HEK293 (cell line): Measurements from ENCODE around the gene BLACAT1.
A peak's percentile ranks its signal among the peaks of the same experiment; 100 is the strongest.

ENCODE experiments used
- CTCF ChIA-PET: fragments of 350-600 bp; formaldehyde crosslinking; extraction: SDS; loops from one replicate; lab custom pipeline; 2021; ENCODE audit warnings: antibody characterized with exemption; lab: Yijun Ruan, JAX
- POLR2A ChIA-PET: fragments of 300-600 bp; formaldehyde crosslinking; extraction: SDS; loops from one replicate; lab custom pipeline; 2020; ENCODE audit warnings: antibody characterized with exemption, inconsistent platforms; lab: Yijun Ruan, JAX
- H3K27ac ChIP-seq: fragments of 200-500 bp; sonication (Bioruptor generic); 2 replicates; pipeline ENCODE4 v1.5.1; 2014; ENCODE audit warnings: low read depth, low read length, control low read depth, inconsistent platforms; ENCODE audit errors: extremely low read depth
- H3K36me3 ChIP-seq, 2 experiments: fragments of 200-500 bp in 1 of 2; sonication (Bioruptor generic) in 1 of 2; 1 replicate in 1 of 2; 2 replicates in 1 of 2; pipeline ENCODE4 v1.5.1; 2014 to 2017; ENCODE audit warnings: inconsistent platforms in 2 of 2, low read length in 2 of 2; ENCODE audit not compliant: control insufficient read depth in 2 of 2, insufficient read depth in 1 of 2
- H3K4me1 ChIP-seq: fragments of 200-500 bp; sonication (Bioruptor generic); 2 replicates; pipeline ENCODE4 v1.5.1; 2014; ENCODE audit warnings: mild to moderate bottlenecking, low read length, inconsistent platforms; ENCODE audit not compliant: control insufficient read depth, insufficient read depth
- H3K4me3 ChIP-seq: 2 replicates; pipeline ENCODE4 v1.5.1; 2011; ENCODE audit warnings: low read depth, mild to moderate bottlenecking, control low read depth, low read length, moderate library complexity
- H3K9me3 ChIP-seq: fragments of 200-500 bp; sonication (Bioruptor generic); 2 replicates; pipeline ENCODE4 v1.5.1; 2014; ENCODE audit warnings: low read depth, low read length, inconsistent platforms; ENCODE audit not compliant: control insufficient read depth, insufficient read depth
- BCL11B ChIP-seq: fragments of 450-650 bp; formaldehyde crosslinking; IDR thresholded peaks from 2 replicates; pipeline ENCODE4 v1.5.1; 2016; ENCODE audit warnings: low read depth, missing biosample characterization, missing genetic modification characterization
- ELK4 ChIP-seq: IDR thresholded peaks from 2 replicates; pipeline ENCODE4 v1.6.1; 2011; ENCODE audit warnings: mild to moderate bottlenecking, low read depth, low read length, borderline replicate concordance
- IKZF3 ChIP-seq: fragments of 450-650 bp; IDR thresholded peaks from 2 replicates; pipeline ENCODE4 v1.5.0; 2018; ENCODE audit warnings: missing biosample characterization, mild to moderate bottlenecking, missing genetic modification characterization, moderate library complexity
- KLF7 ChIP-seq: fragments of 450-650 bp; formaldehyde crosslinking; IDR thresholded peaks from 2 replicates; pipeline ENCODE4 v1.5.1; 2016; ENCODE audit warnings: missing biosample characterization, missing genetic modification characterization, borderline replicate concordance
- PRDM4 ChIP-seq: fragments of 450-650 bp; formaldehyde crosslinking; IDR thresholded peaks from 2 replicates; pipeline ENCODE4 v1.5.1; 2017; ENCODE audit warnings: missing biosample characterization, missing genetic modification characterization
- ZNF10 ChIP-seq: fragments of 450-650 bp; formaldehyde crosslinking; IDR thresholded peaks from 2 replicates; pipeline ENCODE4 v1.5.1; 2017; ENCODE audit warnings: missing biosample characterization, missing genetic modification characterization
- ZNF121 ChIP-seq: fragments of 450-650 bp; formaldehyde crosslinking; IDR thresholded peaks from 2 replicates; pipeline ENCODE4 v1.5.1; 2016; ENCODE audit warnings: missing biosample characterization, missing genetic modification characterization
- ZNF148 ChIP-seq: fragments of 450-650 bp; formaldehyde crosslinking; IDR thresholded peaks from 2 replicates; pipeline ENCODE4 v1.5.0; 2017; ENCODE audit warnings: missing biosample characterization, missing genetic modification characterization, borderline replicate concordance
- ZNF155 ChIP-seq: fragments of 450-650 bp; formaldehyde crosslinking; IDR thresholded peaks from 2 replicates; pipeline ENCODE4 v1.5.1; 2016; ENCODE audit warnings: missing biosample characterization, missing genetic modification characterization
- ZNF2 ChIP-seq: fragments of 450-650 bp; formaldehyde crosslinking; IDR thresholded peaks from 2 replicates; pipeline ENCODE4 v1.5.1; 2016; ENCODE audit warnings: missing biosample characterization, missing genetic modification characterization
- ZNF211 ChIP-seq: fragments of 450-650 bp; formaldehyde crosslinking; IDR thresholded peaks from 2 replicates; pipeline ENCODE4 v1.5.1; 2016; ENCODE audit warnings: low read depth, missing biosample characterization, missing genetic modification characterization
- ZNF221 ChIP-seq: fragments of 450-650 bp; formaldehyde crosslinking; IDR thresholded peaks from 2 replicates; pipeline ENCODE4 v1.5.1; 2017; ENCODE audit warnings: missing biosample characterization, missing genetic modification characterization, borderline replicate concordance
- ZNF24 ChIP-seq: fragments of 450-650 bp; formaldehyde crosslinking; IDR thresholded peaks from 2 replicates; pipeline ENCODE4 v1.5.1; 2016; ENCODE audit warnings: missing biosample characterization, missing genetic modification characterization
- ZNF362 ChIP-seq: fragments of 450-650 bp; formaldehyde crosslinking; IDR thresholded peaks from 2 replicates; pipeline ENCODE4 v1.5.1; 2016; ENCODE audit warnings: missing biosample characterization, missing genetic modification characterization
- ZNF518A ChIP-seq: fragments of 450-650 bp; formaldehyde crosslinking; conservative IDR thresholded peaks from 2 replicates; pipeline ENCODE4 v1.5.1; 2016; ENCODE audit warnings: low read depth, missing biosample characterization, missing genetic modification characterization
- ZNF558 ChIP-seq: fragments of 450-650 bp; formaldehyde crosslinking; IDR thresholded peaks from 2 replicates; pipeline ENCODE4 v1.5.1; 2016; ENCODE audit warnings: missing biosample characterization, missing genetic modification characterization
- ZNF560 ChIP-seq: fragments of 450-650 bp; formaldehyde crosslinking; IDR thresholded peaks from 2 replicates; pipeline ENCODE4 v1.5.1; 2017; ENCODE audit warnings: missing biosample characterization, missing genetic modification characterization, borderline replicate concordance
- ZNF571 ChIP-seq: fragments of 450-650 bp; formaldehyde crosslinking; IDR thresholded peaks from 2 replicates; pipeline ENCODE4 v1.5.0; 2017; ENCODE audit warnings: missing biosample characterization, missing genetic modification characterization
- ZNF600 ChIP-seq: fragments of 450-650 bp; formaldehyde crosslinking; IDR thresholded peaks from 2 replicates; pipeline ENCODE4 v1.5.1; 2016; ENCODE audit warnings: missing biosample characterization, missing genetic modification characterization
- ZNF621 ChIP-seq: fragments of 450-650 bp; formaldehyde crosslinking; IDR thresholded peaks from 2 replicates; pipeline ENCODE4 v1.5.1; 2017; ENCODE audit warnings: missing biosample characterization, missing genetic modification characterization
- ZNF658 ChIP-seq: fragments of 450-650 bp; formaldehyde crosslinking; IDR thresholded peaks from 2 replicates; pipeline ENCODE4; 2016; ENCODE audit warnings: missing biosample characterization, missing genetic modification characterization
- ZNF747 ChIP-seq: fragments of 450-650 bp; formaldehyde crosslinking; IDR thresholded peaks from 2 replicates; pipeline ENCODE4 v1.5.1; 2016; ENCODE audit warnings: missing biosample characterization, missing genetic modification characterization
- ZNF785 ChIP-seq: fragments of 450-650 bp; formaldehyde crosslinking; IDR thresholded peaks from 2 replicates; pipeline ENCODE4 v1.5.1; 2016; ENCODE audit warnings: missing biosample characterization, missing genetic modification characterization
- TF ChIP-seq, protein P1 (sequence below): fragments of 450-650 bp; formaldehyde crosslinking; IDR thresholded peaks from 2 replicates; pipeline ENCODE4 v1.5.1; 2016; ENCODE audit warnings: missing biosample characterization, missing genetic modification characterization

Gene BLACAT1

DNA sequence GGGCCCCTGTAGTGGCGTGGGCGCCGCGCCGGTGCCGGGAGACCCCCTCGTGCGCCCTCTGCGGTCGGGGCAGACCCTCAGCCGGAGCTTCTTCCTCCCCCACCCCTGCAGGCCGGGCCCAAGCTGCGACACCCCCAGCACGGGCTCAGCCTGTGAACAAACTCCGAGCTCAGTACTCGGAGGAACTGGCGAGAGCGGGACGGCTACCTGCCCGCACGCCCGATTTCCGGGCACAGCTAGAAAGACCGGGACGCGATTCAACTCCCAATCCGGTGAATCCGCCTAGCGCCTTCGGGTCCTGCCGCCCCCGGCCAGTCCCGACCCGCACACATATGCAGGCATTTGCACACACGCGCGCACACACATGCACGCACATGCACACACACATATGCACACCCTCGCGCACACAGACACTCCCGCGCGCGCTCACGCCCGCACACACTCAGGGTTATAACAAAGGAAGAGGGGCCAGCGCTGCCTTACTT lies 580 bp upstream of the BLACAT1 start (continued):
- TF ChIP-seq ZNF571 (tag by site-specific recombination) (no peak), ZNF148 (tag by site-specific recombination) (no peak), IKZF3 (no peak), ZNF518A (tag by site-specific recombination) (no peak), ZNF747 (no peak), ELK4 (no peak), ZNF121 (no peak), ZNF221 (tag by site-specific recombination) (no peak), BCL11B (tag by site-specific recombination) (no peak), ZNF155 (tag by site-specific recombination) (no peak)

DNA sequence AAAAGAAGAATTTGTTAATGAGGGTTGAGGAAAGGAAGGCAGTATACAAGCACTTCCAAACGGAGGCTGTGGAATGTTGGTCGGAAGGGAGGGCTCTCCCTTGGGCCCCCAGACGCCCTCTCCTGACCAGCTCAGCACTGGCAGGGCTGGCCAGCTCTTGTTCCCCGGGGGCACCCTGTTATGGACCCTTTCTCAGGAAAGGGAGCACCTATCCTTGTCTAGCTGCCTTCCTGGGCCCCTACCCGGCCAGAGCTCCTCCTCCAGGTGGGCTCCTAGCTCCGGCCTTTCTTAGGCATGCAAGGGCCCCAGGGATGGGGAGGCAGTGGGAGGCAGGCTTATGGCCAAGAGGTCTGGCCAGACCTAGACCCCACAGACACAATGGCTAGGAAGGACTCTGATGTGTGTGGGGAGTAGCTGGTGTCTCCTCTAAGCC lies 926 bp downstream of the BLACAT1 start:
- Histone ChIP-seq H3K27ac (no peak overlapping the region), H3K9me3 (no peaks in the 10 kb centered on the region), H3K4me1 (no peaks in the 10 kb centered on the region; the same call in 1 of the 2 replicates), H3K4me3 (no peak overlapping the region), H3K36me3 (no peaks in the 10 kb centered on the region)
- ChIA-PET POLR2A (no interaction called here), CTCF (interaction anchor here (0.9 to 1.8 kb wide), 3 partner anchors 13 to 31 kb away, joined by 3 to 8 read pairs (median 7); no protein-coding TSS in a partner anchor)
- TF ChIP-seq ZNF24: no peak
- TF ChIP-seq ZNF560: no peak
- no peak for TF ChIP-seq KLF7 (tag by site-specific recombination)
- TF ChIP-seq ZNF600: 0 out of 2 replicates have a peak, but pooled peaks have one; percentile 41
- TF ChIP-seq PRDM4 (tag by site-specific recombination): no peak
- no peak for TF ChIP-seq ZNF2 (tag by site-specific recombination)
- TF ChIP-seq ZNF10: no peak
- no peak for TF ChIP-seq ZNF658 (tag by site-specific recombination)
- TF ChIP-seq ZNF362: no peak
- TF ChIP-seq ZNF621 (tag by site-specific recombination): no peak
- no peak for TF ChIP-seq ZNF558 (tag by site-specific recombination)
- TF ChIP-seq, protein P1, sequence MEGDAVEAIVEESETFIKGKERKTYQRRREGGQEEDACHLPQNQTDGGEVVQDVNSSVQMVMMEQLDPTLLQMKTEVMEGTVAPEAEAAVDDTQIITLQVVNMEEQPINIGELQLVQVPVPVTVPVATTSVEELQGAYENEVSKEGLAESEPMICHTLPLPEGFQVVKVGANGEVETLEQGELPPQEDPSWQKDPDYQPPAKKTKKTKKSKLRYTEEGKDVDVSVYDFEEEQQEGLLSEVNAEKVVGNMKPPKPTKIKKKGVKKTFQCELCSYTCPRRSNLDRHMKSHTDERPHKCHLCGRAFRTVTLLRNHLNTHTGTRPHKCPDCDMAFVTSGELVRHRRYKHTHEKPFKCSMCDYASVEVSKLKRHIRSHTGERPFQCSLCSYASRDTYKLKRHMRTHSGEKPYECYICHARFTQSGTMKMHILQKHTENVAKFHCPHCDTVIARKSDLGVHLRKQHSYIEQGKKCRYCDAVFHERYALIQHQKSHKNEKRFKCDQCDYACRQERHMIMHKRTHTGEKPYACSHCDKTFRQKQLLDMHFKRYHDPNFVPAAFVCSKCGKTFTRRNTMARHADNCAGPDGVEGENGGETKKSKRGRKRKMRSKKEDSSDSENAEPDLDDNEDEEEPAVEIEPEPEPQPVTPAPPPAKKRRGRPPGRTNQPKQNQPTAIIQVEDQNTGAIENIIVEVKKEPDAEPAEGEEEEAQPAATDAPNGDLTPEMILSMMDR (tag by site-specific recombination): peak; percentile 36; the same call in 1 of the 2 replicates
- TF ChIP-seq ZNF211 (tag by site-specific recombination): no peak
- TF ChIP-seq ZNF785 (tag by site-specific recombination): no peak
